Skeletal muscle tissue (tissue), 4 donors: ENCODE data around the gene PPP4C. TPM values are rescaled to one million over a fixed set of nuclear protein-coding genes. Genes with fewer than 3 reads are reported as not detected.
"Not testable (repeated sequence)": the region's sequence is repeated elsewhere in the genome, so short reads cannot be mapped to it uniquely, and the experiment has no call there.

ENCODE experiments used
- H3K27ac ChIP-seq: one replicate; pipeline ENCODE4 v1.7.0; 2013; ENCODE audit warnings: mild to moderate bottlenecking, low read depth, low read length, inconsistent platforms
- H3K27me3 ChIP-seq, 3 donors: one replicate each; pipeline ENCODE4 v1.7.0; 2013; ENCODE audit warnings: low read length in 3 of 3; ENCODE audit not compliant: control insufficient read depth in 3 of 3, insufficient read depth in 3 of 3
- H3K36me3 ChIP-seq, 3 donors: one replicate each; pipeline ENCODE4 v1.7.0; 2013; ENCODE audit warnings: low read length in 3 of 3; ENCODE audit not compliant: control insufficient read depth in 3 of 3, insufficient read depth in 3 of 3
- H3K4me1 ChIP-seq, 3 donors: one replicate each; pipeline ENCODE4 v1.7.0; 2013; ENCODE audit warnings: low read length in 3 of 3, mild to moderate bottlenecking in 3 of 3; ENCODE audit not compliant: control insufficient read depth in 3 of 3, insufficient read depth in 3 of 3
- H3K4me3 ChIP-seq, 3 donors: one replicate each; pipeline ENCODE4 v1.7.0; 2013; ENCODE audit warnings: low read length in 3 of 3
- H3K9ac ChIP-seq, 3 donors: one replicate each; pipeline ENCODE4 v1.7.0; 2013; ENCODE audit warnings: low read length in 3 of 3, mild to moderate bottlenecking in 3 of 3, moderate library complexity in 2 of 3, low read depth in 1 of 3
- H3K9me3 ChIP-seq, 3 donors: one replicate each; pipeline ENCODE4 v1.7.0; 2013; ENCODE audit warnings: low read length in 3 of 3; ENCODE audit not compliant: control insufficient read depth in 3 of 3
- total RNA-seq: library from RNA; depleted of rRNA; stranded (reverse); fragments of >200 nt; gene quantifications from one replicate; pipeline ENCODE4 v1.2.3, GENCODE V29; 2014
- donor health status: Osteomylitis.

Gene PPP4C
- total RNA-seq, 1 donor from 2014 or later = 72.0 TPM

- peaks cover 32 to 50% (median 45%) of the 10 kb centered on the region in 3 donors for H3K27me3 ChIP-seq
- H3K36me3 ChIP-seq = no peaks in the 10 kb centered on the region
- no peak overlapping the region for H3K9ac ChIP-seq
- no peak overlapping the region for H3K4me3 ChIP-seq
- H3K27ac ChIP-seq = no peak overlapping the region
- peaks cover 15 to 22% (median 16%) of the 10 kb centered on the region in 3 donors for H3K4me1 ChIP-seq
- H3K9me3 ChIP-seq = no peaks in the 10 kb centered on the region
Observed at GRCh38 chr16:30033270-30033669, 42.5 kb upstream of the PPP4C start.

DNA sequence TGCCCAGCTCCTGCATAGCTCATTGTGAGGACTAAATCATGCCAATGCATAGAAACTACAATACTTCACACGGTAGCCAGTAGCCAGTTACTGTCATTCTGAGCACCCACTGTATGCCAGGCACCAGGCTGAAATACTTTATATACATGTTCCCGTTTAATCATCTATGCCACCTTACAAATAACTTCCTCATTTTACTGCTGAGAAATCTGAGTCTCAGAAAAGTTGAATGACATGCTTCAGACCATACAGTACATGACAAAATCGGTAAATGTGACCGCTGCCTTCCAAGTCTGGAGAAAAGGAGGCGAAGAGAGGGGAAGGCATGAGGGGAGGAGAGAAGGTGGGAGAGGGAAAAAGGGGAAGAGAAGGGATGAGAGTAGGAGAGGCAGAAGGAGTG, 35.6 kb upstream of the PPP4C start:
- Histone ChIP-seq H3K4me3 (no peak overlapping the region), H3K27me3 (peaks cover under 1 to 7% (median 2%) of the 10 kb centered on the region in 3 donors), H3K9me3 (no peaks in the 10 kb centered on the region), H3K4me1 (peaks cover 0 to 2% (median 0%) of the 10 kb centered on the region in 3 donors), H3K36me3 (no peaks in the 10 kb centered on the region), H3K27ac (no peak overlapping the region), H3K9ac (no peak overlapping the region)

DNA sequence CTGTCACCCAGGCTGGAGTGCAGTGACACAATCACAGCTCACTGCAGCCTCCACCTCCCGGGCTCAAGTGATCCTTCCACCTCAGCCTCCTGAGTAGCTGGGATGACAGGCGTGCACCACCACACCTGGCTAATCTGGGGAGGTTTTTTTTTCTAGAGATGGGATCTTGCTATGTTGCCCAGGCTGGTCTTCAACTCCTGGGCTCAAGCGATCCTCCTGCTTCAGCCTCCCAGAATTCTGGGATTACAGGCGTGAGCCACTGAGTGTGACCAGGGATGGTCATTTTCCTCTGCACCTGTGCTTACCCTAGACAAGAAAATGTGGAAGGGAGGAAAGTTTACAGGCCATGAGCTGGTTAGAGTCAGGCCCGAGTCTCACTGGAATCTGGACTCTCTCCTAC, 35.1 kb upstream of the PPP4C start:
- not testable (repeated sequence) for H3K27ac ChIP-seq, H3K9ac ChIP-seq, H3K27me3 ChIP-seq, H3K36me3 ChIP-seq, H3K4me1 ChIP-seq, H3K9me3 ChIP-seq, H3K4me3 ChIP-seq

GRCh38 chr16:30041841-30042240, 34.0 kb upstream of the PPP4C start:
- Histone ChIP-seq H3K36me3 (no peaks in the 10 kb centered on the region), H3K4me3 (no peak overlapping the region), H3K9ac (no peak overlapping the region), H3K9me3 (no peaks in the 10 kb centered on the region), H3K27me3 (peaks cover 0 to 4% (median 0%) of the 10 kb centered on the region in 3 donors), H3K4me1 (peaks cover 0 to 2% (median 0%) of the 10 kb centered on the region in 3 donors), H3K27ac (no peak overlapping the region)

DNA sequence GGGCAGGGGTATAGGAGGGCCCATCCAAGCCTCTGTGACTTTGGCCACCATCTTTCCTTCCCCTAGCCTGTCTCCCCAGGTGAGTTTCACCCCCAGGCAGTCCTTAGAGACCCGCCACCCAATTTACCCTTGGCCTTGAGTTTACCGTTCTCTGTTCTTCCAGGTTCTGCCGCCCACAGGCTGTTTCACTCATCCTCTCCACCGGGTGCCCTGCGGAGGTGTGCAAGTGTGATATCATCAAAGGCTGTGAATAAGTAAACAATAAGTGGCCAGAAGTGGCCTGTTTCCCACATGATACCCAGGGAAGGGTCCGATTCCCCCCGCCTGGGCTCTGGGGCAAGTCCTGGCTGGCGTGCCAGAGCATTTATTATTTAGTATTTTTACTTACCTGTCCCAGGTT, 29.6 kb upstream of the PPP4C start:
- H3K36me3 ChIP-seq = no peaks in the 10 kb centered on the region
- H3K4me1 ChIP-seq = peaks cover 0 to 2% (median 0%) of the 10 kb centered on the region in 3 donors
- H3K9me3 ChIP-seq = no peaks in the 10 kb centered on the region
- no peak overlapping the region for H3K4me3 ChIP-seq
- no peak overlapping the region for H3K9ac ChIP-seq
- no peak overlapping the region for H3K27ac ChIP-seq
- H3K27me3 ChIP-seq = peaks cover 0 to 4% (median 0%) of the 10 kb centered on the region in 3 donors

GRCh38 chr16:30046588-30046987, 29.2 kb upstream of the PPP4C start:
- Histone ChIP-seq H3K36me3 (no peaks in the 10 kb centered on the region), H3K27ac (no peak overlapping the region), H3K9me3 (no peaks in the 10 kb centered on the region), H3K27me3 (peaks cover 0 to 4% (median 0%) of the 10 kb centered on the region in 3 donors), H3K4me1 (peaks cover 0 to 2% (median 0%) of the 10 kb centered on the region in 3 donors), H3K4me3 (no peak overlapping the region), H3K9ac (no peak overlapping the region)

GRCh38 chr16:30049871-30050270, 25.9 kb upstream of the PPP4C start:
- Histone ChIP-seq H3K9me3 (no peaks in the 10 kb centered on the region), H3K36me3 (no peaks in the 10 kb centered on the region), H3K9ac (no peak overlapping the region)

DNA sequence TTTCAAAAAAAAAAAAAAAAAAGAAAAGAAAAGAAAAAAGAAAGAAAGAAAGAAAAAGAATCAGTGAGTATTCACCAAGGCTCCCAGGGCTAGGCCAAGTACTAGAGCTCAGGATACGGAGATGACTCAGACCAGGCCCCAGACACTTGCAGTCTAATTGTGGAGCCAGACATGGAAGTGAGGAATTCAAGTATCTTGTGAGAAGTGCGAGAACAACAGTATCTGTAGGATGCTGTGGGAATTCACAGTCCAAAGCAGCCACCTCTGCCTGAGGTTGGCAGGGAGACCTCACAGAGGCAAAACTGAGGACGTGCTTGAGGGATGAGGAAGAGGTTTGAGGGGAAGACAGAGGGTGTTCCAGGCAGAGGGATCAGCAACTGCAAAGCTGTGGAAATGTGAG, 24.3 kb upstream of the PPP4C start:
- Histone ChIP-seq H3K9me3 (no peaks in the 10 kb centered on the region), H3K4me3 (no peak overlapping the region), H3K9ac (no peak overlapping the region), H3K36me3 (no peaks in the 10 kb centered on the region), H3K27me3 (no peaks in the 10 kb centered on the region), H3K27ac (no peak overlapping the region), H3K4me1 (peaks cover 6 to 18% (median 11%) of the 10 kb centered on the region in 3 donors)

More at GRCh38 chr16:30049871-30050270, 25.9 kb upstream of the PPP4C start:
- Histone ChIP-seq H3K4me1 (peaks cover 6 to 12% (median 11%) of the 10 kb centered on the region in 3 donors), H3K27ac (no peak overlapping the region), H3K27me3 (peaks cover 0 to 4% (median 0%) of the 10 kb centered on the region in 3 donors), H3K4me3 (no peak overlapping the region)

GRCh38 chr16:30052671-30053372, 23.0 kb upstream of the PPP4C start:
- Histone ChIP-seq H3K36me3 (no peaks in the 10 kb centered on the region), H3K27ac (peak overlapping the region; percentile 51), H3K4me3 (peak overlapping the region; percentile 78 to 82 (median 80)), H3K9ac (peak overlapping the region; percentile 57 to 70 (median 70)), H3K4me1 (peaks cover 9 to 25% (median 14%) of the 10 kb centered on the region in 3 donors), H3K9me3 (no peaks in the 10 kb centered on the region), H3K27me3 (no peaks in the 10 kb centered on the region)

GRCh38 chr16:30053376-30054015, 22.3 kb upstream of the PPP4C start:
- Histone ChIP-seq H3K9ac (peak overlapping the region; percentile 57 to 70 (median 70)), H3K4me3 (peak overlapping the region; percentile 78 to 82 (median 80)), H3K9me3 (no peaks in the 10 kb centered on the region), H3K36me3 (no peaks in the 10 kb centered on the region), H3K27me3 (no peaks in the 10 kb centered on the region), H3K27ac (peak overlapping the region; percentile 51), H3K4me1 (peaks cover 9 to 32% (median 14%) of the 10 kb centered on the region in 3 donors)
